HG03159 (cell line): ENCODE results near the gene PDCD7.

Source experiments
- ATAC-seq: cut with Tn5 transposase; IDR thresholded peaks from one replicate; pipeline ENCODE4 v1.9.1; 2021; ENCODE audit warnings: mild to moderate bottlenecking, moderate library complexity; ENCODE audit not compliant: unreplicated experiment

PDCD7 gene

DNA sequence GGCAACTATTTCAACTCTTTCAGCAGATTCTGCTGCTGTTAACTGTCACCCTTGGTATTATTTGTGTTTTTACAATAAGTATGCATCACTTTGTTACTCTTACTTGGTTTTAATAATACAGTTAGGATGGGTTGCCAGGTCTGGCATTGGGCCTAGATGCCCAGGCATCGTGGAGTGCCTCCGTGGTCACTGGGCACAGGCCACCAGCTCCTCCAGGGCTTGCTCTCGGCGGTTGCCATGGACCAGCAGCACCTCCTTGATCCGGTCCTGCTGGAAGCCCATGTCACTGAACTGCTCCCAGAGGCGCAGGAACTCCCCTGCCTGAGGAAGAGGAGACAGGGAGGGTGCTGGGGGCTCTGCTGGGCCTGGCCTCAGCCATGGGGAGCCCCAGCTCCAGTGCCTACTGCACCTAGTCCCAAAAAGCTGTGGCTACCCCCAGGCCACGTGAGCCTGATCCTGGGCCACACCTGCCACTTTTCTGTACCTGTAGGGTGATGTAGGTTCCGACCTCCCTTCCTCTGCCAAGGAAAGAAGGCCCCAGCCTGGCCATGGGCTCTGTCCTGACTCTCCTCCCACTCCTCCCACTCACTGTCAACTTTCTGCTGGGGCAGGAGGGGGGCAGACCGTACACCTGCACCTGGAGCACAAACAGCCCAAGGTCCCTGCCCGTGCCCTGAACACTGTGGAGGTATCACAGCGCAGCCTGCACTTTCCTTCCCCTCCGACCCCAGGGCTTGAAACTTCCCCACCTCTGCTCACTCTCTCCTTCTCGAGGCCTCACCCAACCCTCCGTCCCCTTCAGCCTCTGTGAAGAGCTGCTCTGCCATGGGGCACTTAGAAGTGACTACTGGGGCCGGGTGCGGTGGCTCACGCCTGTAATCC, 40.5 kb downstream of the PDCD7 start:
- ATAC-seq: no peak

DNA sequence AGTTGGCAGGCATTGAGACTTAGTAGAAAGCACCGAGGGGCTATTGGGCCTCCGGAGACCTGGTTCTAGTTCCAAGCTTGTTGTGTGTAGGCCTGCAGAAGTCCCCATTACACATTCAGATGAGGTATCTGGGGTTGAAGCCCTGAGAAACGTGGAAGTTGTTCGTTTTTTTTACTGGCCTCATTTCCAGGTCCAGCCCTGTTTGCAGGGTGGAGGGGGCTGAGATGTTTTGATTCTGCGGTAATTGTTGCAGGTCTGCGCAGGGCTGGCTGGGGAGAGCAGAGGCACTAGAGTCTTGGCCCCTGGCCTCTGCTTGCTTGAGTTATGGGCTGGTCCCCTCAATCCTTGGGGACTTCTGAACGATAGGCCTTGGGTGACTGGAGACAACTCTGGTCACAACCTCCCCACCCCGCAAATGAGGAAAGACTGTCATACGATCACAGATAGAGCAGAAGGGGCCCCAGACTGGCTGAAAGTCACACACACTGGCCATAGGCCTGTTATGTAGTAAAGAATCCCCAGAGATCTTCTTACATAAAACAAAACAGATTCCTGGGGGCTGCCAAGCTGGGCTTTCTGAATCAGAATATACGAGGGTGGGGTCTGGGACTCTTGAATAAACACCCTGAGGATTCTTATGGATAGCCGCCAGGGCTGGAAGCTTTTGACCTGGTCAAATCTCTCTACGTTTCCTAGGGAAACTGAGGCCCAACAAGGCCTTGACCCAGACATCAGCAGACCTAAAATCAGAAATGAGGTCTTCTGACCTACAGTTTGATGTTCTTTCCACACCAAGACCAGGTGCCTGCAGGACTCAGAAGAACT, 41.5 kb downstream of the PDCD7 start:
- no peak for ATAC-seq

DNA sequence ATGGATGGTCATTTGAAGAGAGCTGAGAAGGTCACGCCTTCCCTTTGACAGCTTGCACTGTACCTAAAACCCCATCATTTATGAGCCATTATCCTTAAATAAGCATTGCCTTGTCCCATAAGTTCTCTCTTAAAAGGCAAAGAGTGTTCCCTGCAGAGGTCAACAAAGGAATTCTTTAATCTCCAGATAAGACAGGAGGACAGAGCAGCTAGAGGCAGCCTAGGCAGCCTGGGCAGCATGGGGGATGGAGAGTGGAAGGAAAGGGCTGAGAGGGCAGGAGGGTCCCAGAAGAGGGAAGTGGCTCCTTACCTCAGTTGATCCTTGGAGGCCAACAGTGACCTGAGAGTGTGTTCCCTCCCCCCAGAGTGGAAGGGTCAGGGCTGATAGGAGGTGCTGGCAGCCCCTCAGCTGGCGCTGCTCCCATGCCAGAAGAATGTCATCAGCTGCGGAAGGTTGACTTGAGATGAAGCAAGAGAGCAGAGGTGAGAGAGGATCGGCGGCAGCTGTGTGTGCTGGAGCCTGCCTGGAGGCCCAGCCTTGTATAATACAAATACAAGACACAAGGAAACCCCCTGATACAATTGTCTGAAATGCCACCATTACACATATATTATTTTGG, 44.3 kb downstream of the PDCD7 start:
- no peak for ATAC-seq

DNA sequence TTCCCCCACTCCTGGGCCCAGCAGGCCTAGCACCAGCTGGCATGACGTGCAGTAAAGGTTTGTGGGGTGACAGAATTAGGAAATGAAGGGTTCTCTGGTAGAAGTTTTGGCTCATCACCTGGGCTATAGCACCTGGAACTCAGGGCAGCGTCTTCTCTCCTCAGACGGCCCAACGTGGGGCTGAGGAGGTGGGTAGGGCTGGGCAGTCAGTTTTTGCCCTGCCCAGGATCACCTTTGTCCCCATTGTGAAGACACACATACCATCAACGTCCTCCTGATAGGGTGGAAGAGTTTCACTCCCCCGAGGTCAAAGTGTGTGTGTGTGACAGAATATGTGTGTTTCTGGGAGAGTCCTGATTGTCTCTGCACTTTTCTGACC, 45.0 kb downstream of the PDCD7 start:
- no peak for ATAC-seq

DNA sequence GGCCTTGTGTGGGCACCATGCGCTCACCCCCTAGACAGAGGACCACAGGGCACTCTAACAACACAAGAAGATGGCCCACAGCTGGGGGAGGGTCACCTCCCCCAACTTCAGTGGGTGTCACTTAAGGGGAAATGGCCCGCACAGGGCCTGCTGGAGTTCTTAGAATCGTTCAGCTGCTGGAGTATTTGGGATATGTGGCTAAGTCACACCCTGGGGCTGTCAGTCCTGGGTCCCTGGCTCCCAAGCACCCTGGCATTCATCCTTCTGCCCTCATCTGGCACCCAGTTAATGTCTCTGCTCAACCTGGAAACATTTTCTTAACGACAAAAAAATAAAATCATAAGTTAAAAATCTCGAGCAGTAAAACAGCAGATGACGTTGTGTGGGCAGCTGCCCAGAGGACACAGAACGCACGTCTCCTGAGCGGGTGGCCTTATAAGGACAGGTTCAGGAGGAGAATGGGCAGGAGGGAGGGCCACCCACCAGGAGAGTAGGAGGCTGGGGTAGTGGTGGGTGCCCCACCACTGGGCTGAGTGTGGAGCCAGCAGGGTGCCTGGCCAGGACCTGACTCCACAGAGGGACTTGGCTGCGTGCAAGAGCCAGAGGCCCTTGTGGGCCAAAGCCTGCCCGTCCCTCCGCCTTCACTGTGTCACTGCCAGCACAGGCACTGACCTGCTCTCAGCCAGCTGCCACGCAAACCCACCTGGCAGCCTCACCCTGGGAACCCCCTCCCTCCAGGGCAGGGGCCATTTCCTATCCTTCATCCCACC, 45.5 kb downstream of the PDCD7 start:
- ATAC-seq: no peak

DNA sequence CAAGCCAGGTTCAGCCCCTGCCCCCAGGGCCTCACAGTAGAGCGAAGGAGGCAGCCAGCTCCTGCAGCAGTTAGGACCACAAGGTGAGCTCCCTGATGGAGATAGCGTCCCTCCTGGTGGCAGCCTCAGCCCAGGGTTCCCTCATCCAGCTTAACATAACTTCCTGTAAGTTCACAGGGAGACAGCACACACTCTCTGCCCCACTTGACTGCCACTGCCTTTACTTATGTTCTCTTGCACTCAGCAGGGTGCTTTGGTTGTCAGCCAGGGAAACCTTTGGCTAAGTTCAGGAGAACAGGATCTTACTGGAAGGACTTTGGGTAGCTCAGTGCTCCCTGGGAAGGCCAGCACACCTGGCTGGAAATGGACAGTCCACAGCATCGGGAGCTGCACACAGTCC, 46.2 kb downstream of the PDCD7 start:
- no peak for ATAC-seq

DNA sequence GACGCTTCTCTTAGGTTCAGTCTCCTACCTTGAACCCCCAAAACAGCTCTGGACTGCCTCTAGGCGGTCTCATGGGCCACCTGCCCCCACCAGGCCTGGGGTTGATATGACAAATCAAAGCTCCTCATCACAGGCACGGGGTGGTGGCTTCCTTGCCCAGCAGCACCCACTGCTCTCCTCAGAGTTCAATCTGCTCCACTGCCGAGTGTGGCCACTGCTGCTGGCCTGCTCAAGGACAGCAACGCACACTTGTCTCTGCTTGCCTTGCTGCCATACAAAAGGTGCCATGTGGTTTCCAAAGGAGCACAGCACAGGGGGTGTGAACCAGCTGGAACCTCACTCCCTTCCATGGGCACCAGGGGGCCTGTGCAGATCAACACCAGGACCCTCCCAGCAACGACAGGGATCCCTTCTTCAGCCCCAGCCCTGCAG, 46.9 kb downstream of the PDCD7 start:
- ATAC-seq: no peak

DNA sequence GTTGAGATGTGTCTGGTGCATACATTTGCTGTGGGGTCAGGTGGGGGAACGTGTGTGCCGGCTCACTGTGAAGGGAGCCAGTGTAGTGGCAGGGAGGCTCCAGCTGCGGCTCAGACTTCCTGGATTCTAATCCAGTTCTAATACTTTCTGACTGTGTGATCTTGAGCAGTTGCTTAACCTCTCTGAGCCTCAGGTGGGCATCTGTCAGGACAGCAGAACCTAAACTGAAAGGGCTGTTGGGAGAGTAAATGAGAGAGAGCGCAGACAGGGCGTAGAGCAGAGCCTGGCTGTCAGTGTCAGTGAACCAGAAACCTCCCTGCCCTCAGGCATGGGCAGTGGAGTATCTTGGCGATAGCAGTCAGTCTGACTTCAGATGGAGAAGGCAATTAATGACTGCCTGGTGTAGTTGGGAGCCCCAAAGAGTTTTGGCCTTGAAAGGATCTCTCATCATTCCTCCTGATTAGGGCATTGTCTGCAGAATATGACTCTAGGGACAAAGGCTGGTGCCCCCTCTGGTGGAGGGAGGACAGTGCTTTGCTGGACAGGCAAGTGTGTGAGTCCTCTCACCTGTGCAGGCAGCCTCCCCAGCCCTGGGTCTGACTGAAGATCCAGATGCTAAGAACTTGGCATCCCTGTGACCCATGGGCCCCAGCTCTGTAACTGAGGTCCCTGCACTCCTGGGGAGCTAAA, 47.5 kb downstream of the PDCD7 start:
- no peak for ATAC-seq

DNA sequence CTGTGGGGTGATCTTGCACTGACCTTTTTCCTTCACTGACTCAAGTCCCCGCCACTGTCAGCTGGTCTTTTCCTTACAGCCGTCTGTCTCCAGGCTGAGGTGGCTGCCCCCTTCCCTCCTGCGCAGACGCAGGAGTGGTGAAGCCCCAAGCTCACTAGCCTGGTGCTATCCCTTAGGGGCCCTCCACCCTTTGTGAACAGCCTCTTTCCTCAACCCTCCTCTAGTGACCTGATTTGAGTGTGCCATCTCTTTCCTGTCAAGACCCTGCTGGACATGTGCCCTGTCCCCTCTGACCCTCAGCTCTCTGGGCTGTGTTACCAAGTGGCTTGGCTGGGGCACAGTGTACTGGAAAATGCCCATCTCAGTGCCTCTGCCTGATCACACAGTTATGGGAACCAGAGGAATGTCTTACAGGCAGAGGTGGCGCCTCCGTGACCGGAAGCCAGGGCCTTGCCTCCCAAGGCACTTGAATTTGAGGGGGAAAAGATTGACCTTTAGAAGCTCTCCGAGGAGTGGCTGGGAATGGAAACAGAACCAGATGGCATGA, 48.3 kb downstream of the PDCD7 start:
- no peak for ATAC-seq

DNA sequence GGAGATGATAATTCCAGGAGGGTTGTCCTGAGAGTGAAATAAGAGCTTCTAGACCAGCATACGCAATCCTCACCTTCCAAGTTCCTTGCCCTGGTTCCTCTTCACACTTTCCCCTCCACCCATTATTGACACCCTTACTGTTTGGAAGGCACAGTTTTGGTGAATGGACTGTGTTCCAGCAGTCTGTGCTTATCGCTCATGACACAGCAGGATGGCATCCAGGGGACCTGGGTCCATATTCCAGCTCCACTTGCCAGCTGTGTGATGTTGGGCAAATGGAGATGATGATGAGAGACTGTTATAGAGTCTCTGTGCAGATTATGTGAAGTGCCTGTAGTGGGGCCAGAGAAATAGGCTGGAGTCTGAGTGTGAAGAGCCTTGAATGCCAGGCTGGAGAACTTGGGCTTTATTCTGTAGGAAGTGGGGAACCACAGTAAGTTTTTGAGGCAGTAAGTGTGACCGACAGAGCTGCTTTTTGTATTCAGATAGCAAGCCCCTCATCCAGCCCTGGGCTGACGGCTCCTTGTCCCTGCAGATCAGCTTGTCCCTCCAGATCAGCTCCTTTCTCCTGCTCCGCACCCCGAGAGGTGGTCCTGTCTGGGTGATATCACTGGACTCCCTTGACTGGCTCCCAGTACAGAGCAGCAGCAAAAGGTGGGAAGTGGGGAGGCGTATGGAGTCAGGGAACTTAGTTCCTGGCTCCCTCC, 49.0 kb downstream of the PDCD7 start:
- ATAC-seq: no peak

DNA sequence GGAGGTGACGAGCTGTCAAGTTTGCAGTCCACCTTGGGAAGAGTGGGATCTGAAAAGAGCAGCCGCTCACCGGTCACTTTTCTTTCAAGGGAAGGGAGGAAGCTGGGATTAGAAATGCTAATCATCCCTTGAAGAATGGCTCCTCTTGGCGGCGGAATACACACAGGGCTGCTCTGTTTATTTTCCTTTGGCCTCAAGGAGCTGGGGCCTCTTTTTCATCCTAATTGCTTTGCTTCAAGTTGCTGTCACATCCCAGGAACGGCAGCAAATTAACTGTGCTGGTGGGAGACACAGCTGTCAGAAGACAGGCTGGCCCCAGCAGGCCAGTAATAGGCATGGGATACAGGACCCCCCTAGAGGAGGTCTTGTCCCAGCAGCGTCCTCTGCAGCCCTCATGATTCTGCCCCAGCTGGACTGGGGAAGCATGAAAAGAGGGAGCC, 50.3 kb downstream of the PDCD7 start:
- ATAC-seq: no peak

DNA sequence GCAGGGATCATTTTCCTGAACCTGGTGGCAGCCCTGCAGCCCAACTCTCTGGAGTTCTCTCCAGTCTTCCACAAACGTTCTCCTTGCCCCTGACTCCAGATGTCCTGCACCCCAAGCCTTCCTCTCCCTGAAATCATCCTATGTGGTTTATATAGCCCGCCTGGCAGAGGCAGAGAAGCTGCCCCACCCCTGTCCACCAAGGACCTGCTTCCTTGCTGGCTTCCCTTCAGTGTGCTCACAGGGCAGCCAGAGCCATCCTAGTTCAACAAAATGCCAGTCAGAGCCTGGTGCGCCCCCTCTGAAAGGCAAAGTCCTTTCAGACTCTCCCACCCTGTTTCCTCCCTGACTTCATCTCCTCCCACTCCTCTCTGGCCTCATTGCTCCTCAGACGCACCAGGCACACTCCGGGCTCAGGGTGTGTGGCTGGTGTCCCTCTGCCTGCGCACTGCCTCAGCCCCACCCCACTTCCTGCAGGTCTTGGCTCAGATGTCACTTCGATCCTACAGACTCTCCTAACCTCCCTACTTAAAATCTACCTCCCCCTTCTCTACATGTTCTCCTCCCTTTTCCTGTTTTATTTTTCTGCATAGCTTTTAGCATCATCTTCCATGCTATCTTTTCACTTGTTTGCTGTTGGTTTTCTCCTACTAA, 51.2 kb downstream of the PDCD7 start:
- no peak for ATAC-seq

DNA sequence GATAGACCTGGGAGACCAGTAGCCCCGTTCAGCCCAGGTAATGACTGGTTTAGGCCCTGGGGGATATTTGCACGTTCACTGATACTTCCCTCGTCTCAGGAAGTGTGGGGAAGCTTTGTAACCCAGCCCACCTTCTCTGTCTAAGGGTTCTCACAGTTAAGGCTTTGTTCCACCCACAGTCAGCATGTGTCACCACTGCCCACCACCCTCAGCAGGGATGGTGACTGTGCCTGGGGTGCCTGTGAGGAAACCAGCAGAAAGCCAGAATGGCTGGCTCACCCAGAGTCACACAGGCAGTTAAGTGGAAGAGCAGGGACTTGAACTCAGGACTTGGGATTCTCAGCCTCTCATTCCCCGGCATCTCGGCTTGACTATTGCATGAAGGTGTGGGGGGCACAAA, 51.9 kb downstream of the PDCD7 start:
- no peak for ATAC-seq

DNA sequence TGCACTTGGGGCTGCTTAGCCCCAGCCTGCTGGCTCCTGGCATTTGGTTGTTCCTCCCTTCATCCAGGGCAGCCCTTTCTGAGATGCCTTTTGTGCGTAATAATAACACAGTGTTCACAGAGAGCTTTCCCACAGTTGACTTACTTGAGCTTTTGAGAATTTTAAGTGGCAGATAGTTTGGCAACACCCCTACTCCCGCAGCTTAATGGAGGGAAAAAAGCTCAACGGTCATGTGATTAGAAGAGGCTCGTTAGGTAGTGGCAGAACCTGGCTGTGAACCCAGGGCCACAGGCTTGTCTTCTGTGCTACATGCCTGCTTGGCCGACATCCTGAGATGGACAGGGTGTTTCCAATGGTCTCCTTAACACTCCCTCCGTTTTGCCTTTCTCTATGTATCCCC, 52.3 kb downstream of the PDCD7 start:
- no peak for ATAC-seq

DNA sequence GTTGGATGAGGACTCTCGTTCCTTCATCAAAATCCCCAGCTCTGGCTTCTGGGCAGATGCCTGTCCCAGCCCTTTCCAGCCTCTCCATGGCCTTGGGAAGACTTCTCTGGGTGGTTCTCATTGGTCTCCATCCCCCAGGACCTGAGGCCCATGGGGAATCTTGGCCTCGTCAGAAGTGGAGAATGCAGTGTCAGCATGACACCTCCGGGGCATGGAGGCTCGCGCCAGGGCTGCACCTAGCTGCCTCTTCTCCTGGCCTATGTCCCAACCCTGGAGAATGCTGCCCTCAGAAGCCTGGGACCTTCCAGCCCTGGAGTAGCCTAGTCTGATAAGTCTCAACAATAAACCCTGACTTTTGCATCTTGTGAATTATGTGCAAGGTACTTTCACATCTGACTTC, 54.0 kb downstream of the PDCD7 start:
- no peak for ATAC-seq

DNA sequence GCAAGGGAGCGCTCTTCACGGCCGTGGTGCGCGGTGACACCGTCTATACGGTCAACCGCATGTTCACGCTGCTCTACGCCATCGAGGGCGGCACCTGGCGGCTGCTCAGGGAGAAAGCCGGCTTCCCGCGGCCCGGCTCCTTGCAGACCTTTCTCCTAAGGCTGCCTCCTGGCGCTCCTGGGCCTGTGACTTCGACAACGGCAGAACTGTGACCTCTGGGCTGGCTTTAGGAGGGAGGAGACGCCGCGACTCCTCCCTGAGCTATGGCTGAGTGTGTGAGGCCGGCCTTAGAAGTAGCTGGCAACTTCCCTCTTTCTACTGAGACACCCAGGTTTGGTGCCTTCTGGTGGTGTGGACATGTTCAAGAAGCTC, 55.6 kb downstream of the PDCD7 start:
- ATAC-seq: no peak

DNA sequence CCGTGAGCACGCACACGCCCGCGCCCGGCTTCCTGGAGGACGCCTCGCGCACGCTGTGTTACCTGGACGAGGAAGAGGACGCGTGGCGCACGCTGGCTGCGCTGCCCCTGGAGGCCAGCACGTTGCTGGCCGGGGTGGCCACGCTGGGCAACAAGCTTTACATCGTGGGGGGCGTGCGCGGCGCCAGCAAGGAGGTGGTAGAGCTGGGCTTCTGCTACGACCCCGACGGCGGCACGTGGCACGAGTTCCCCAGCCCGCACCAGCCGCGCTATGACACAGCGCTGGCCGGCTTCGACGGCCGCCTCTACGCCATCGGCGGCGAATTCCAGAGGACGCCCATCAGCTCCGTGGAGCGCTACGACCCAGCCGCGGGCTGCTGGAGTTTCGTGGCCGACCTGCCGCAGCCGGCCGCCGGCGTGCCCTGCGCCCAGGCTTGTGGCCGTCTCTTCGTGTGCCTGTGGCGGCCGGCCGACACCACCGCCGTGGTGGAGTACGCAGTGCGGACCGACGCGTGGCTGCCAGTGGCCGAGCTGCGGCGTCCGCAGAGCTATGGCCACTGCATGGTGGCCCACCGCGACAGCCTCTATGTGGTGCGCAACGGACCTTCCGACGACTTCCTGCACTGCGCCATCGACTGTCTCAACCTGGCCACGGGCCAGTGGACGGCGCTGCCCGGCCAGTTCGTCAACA, 56.2 kb downstream of the PDCD7 start:
- ATAC-seq: no peak
